Measurements from ENCODE around the gene ACAP1.
"Not testable (repeated sequence)": the region's sequence is repeated elsewhere in the genome, so short reads cannot be mapped to it uniquely, and the experiment has no call there.

The ACAP1 gene

DNA sequence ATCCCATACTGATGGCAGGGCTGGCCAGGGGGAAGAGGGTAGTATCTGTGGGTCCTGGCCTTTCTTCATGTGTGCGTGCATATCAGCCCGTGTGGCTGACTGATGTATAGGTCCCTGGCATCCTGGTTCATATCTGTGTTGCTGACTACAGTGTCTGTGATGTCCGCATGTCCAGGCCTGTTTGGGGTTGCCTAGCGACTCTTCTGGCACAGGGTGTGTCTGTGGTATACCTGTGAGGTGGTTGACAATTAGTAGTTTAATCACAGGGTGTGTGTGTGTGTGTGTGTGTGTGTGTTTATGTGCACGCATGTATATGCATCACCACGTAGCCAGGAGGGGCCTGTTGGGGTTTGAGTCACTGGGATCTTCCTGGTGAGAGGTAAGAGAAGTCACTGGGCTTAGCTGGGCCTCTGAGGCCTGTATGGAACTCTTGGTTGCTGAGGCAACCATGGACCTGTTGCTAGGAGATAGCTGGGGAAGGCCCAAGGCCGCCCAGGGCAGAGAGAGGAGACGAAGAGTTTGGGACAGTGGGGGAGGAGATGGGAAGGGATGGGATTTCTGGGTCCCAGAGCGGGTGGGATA lies 18.0 kb downstream of the ACAP1 start:
- DNase-seq (ENCODE audit: low spot score): peak; percentile 32

- peak; percentile 36 for DNase-seq (ENCODE audit: low spot score)
Measured at GRCh38 chr17:7355053-7355452, 18.7 kb downstream of the ACAP1 start, which contains the start of gene TMEM95. Gene TMEM95 (plus strand): TSS chr17:7355156. CDS start chr17:7355205, 49 bp downstream.

GRCh38 chr17:7355573-7355972 lies 19.2 kb downstream of the ACAP1 start:
- DNase-seq (ENCODE audit: low spot score): no peak

GRCh38 chr17:7356072-7356549 lies 19.8 kb downstream of the ACAP1 start:
- DNase-seq (ENCODE audit: low spot score): peak; percentile 75

GRCh38 chr17:7356756-7357155 lies 20.4 kb downstream of the ACAP1 start:
- DNase-seq (ENCODE audit: low spot score): no peak

DNA sequence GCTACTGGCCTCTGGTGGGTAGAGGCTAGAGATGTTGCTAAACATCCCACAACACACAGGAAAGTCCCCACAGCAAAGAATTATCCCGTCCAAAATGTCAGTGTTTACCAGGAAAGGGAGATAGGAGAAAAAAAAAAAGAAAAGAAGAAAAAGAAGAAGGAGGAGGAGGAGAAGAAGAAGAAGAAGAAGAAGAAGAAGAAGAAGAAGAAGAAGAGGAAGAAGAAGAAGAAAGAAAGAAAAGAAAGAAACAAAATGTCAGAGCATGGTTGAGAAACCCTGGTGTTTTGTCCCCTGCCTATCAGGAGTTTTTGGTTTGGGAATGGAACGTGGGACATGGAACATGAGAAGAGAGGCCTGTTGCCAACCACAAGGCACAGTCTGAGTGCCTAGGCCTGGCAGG lies 21.1 kb downstream of the ACAP1 start:
- DNase-seq (ENCODE audit: low spot score): no peak

DNA sequence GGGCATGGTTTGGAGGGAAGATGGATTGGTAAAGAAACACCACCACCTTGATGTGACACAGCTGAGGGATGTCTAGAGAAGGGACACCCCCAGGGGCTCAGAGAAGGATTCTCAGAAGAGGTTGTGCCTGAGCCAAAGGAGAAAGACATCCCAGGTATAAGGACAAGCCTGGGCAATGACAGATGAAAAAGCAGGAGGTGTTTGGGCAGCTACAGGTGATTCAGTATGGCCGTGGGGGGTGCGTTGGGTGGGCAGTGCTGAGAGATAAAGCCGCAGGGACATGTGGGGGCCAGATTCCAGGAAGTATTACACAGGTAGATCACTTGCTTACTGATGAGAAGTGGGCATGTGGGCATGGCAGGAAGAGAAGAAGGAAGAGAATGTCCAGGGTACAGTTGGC lies 25.6 kb downstream of the ACAP1 start:
- DNase-seq (ENCODE audit: low spot score): no peak

DNA sequence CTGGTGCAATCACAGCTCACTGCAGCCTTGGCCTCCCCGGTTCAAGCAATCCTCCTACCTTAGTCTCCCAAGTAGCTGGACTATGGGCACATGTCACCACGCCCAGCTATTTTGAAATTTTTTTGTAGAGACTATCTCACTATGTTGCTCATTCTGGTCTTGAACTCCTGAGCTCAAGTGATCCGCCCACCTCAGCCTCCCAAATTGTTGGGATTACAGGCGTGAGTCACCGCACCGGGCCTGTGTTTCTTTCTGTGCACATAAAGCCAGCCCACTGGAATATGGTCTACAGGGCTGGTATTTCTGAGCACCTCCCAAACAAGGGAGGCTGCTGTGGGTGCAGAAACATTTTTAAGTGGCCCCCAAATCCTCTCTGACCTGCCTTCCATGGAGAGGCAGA lies 27.0 kb downstream of the ACAP1 start:
- no peak for DNase-seq (ENCODE audit: low spot score)

DNA sequence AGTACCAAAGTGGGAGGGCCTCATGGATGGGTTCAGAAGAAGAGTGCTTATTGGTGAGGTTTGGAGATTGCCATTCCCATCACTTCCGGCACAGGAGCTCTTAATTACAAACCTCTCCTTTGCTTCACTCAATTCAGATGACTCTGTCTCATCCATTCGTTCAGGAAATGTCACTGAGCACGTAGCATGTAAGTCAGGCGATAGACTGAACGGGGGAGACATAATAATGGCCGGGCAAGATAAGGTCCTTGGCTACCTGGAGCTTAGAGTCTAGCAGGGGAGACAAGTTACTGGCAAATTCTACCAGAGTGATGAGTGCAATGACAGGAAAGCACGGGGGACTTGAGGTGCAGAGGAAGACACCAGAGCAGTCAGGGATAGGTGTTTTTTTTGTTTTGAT lies 29.6 kb downstream of the ACAP1 start:
- not testable (repeated sequence) for DNase-seq (ENCODE audit: low spot score)

- no peak for DNase-seq (ENCODE audit: low spot score)
Measured at GRCh38 chr17:7367083-7367482, 30.8 kb downstream of the ACAP1 start.

DNA sequence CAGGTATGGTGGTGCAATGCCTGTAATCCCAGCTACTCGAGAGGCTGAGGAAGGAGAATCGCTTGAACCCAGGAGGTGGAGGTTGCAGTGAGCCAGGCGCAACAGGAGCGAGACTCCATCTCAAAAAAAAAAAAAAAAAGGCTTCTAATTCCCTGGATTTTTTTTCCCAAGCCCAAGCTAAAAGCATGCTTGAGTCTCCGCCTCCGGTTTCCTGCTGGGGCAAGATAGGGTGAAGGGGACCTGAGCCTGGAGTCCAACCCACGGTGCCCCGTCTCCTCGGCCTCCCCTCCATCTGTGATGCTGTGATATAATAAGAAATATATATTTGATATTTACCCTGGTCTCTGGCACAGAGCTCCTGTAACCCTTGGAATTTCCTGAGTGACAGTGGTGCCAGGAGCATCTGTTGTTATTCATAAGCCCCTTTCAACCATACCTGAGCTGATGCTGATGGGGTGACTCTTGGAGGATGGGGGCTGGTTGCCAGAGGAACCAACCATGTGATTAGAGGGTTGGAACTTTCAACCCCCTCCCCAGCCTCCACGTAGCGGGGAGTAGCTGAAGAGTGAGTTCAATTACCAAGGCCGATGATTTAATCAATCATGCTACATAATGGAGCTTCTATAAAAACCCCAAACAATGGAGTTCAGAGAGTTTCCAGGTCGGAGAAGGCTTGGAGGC lies 31.7 kb downstream of the ACAP1 start:
- no peak for DNase-seq (ENCODE audit: low spot score)

DNA sequence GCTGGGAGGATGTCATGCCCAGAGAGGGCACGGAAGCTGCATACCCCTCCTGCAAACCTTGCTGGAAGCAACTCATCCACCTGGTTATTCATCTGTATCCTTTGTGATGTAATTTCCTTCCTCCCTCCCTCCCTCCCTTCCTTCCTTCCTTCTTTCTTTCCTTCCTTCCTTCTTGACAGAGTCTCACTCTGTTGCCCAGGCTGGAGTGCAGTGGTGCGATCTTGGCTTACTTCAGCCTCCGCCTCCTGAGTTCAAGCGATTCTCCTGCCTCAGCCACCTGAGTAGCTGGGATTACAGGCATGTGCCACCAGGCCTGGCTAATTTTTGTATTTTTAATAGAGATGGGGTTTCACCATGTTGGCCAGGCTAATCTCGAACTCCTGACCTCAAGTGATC lies 32.3 kb downstream of the ACAP1 start:
- DNase-seq (ENCODE audit: low spot score): not testable (repeated sequence)

- DNase-seq (ENCODE audit: low spot score): no peak
Measured at GRCh38 chr17:7369825-7370224, 33.5 kb downstream of the ACAP1 start.

DNA sequence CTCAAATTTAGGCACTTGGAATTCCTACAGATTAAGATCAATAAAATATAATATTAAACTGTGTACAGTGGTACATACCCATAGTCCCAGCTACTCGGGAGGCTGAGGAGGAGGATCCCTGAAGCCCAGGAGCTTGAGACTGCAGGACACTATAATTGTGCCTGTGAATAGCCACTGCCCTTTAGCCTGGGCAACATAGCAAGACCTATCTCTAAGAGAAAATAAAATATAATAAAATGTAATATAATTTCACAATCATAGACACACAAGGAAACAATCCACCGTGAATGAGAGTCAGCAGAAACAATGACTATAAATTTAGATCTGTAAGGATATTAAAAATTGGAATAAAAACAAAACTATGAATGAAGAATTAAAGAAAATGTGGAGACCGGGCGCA lies 34.5 kb downstream of the ACAP1 start:
- DNase-seq (ENCODE audit: low spot score): no peak

- no peak for DNase-seq (ENCODE audit: low spot score)
Measured at GRCh38 chr17:7374353-7374752, 38.0 kb downstream of the ACAP1 start.

GRCh38 chr17:7379134-7379533 lies 42.8 kb downstream of the ACAP1 start:
- no peak for DNase-seq (ENCODE audit: low spot score)

DNA sequence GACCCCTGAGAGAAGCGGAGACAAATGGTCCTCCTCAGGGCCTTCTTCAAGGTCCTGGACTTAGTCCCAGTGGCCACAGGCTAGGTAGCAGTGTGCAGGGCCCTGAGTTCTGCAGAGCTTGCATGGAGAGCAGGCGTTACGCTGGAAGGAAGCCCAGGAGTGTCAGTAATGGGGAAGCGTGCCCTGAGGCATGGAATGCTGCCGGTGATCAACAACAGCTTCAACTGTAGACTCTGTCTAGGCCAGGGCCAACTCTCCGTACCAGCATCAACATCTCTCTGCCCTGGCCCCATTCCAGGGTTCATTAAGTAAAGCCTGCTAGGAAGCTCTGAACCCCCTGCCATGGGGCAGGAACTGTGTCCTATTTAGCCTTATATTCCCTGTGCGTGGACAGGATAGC lies 44.0 kb downstream of the ACAP1 start:
- no peak for DNase-seq (ENCODE audit: low spot score)

DNA sequence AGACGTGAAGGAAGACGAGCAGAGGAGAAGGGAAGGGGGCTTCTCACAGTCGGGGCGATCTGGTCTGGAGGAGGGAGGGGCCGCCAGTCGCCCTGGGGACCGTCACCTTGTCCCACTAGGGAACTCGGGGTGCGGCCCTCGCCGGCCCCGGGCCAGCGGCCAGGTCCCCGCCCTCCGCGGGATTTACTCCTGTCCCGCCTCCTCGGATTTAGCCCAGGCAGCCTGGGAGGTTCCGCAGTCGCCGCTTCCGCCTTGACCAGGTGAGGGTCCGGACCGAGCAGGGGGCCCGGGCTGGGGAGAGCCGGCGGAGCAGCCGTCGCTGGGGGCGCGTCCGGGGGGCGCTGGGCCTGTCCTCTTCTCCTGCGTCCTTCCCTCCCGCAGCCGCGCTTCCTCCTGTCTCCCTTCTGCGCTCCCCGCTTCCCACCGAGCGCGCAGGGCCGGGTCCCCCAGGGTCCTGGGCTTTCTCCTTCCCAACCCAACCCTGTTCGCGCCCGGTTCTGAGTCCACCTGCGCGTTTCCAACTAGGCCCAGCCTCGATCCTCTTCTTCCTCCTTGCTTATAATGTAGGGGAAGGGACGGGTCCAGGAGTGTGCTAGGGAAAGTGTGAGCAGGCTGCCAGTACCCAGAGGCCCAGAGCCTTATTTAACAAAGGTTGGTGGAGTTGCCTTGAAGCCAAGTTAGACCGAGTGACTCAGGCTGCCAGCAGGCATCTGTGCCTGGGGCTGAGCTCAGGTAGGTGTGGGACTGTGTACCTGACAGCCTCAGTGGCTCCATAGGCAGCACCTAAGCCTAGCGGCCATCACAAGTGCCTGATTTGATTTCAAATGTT lies 44.7 kb downstream of the ACAP1 start, which contains the start of gene TNK1:
TNK1 (plus strand) TSS at position 235 of the 829 bp plus-strand sequence. CDS start 1,838 bp downstream, outside the sequence.
- no peak for DNase-seq (ENCODE audit: low spot score)

DNA sequence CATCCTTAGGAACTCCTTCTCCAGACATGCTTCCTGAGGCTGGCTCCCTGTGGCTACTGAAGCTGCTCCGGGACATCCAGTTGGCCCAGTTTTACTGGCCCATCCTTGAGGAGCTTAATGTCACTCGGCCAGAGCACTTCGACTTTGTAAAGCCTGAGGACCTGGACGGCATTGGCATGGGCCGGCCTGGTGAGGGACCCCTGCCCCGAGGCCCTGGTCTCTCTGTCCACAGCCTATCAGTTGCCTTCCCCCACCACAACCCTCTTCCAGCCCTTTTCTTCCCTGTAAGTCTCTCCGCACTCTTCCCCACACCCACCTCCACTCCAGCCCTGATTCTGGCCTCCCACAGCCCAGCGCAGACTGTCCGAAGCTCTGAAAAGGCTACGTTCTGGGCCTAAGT lies 46.6 kb downstream of the ACAP1 start:
- DNase-seq (ENCODE audit: low spot score): no peak

- DNase-seq (ENCODE audit: low spot score): no peak
Measured at GRCh38 chr17:7383371-7383741, 47.0 kb downstream of the ACAP1 start.

- peak; percentile 25 for DNase-seq (ENCODE audit: low spot score)
Measured at GRCh38 chr17:7383742-7384488, 47.6 kb downstream of the ACAP1 start.

GRCh38 chr17:7384489-7385081 lies 48.3 kb downstream of the ACAP1 start:
- DNase-seq (ENCODE audit: low spot score): no peak
